Ammon's horn (tissue), 1 donor: Measurements from ENCODE around the gene DLGAP4.

Source experiments
- DNase-seq: peaks from one replicate; pipeline ENCODE4 v3.0.0-alpha.2; 2016; ENCODE audit warnings: low spot score

DLGAP4 gene

GRCh38 chr20:36333841-36334240 lies 27.7 kb downstream of the DLGAP4 start:
- DNase-seq: no peak

DNA sequence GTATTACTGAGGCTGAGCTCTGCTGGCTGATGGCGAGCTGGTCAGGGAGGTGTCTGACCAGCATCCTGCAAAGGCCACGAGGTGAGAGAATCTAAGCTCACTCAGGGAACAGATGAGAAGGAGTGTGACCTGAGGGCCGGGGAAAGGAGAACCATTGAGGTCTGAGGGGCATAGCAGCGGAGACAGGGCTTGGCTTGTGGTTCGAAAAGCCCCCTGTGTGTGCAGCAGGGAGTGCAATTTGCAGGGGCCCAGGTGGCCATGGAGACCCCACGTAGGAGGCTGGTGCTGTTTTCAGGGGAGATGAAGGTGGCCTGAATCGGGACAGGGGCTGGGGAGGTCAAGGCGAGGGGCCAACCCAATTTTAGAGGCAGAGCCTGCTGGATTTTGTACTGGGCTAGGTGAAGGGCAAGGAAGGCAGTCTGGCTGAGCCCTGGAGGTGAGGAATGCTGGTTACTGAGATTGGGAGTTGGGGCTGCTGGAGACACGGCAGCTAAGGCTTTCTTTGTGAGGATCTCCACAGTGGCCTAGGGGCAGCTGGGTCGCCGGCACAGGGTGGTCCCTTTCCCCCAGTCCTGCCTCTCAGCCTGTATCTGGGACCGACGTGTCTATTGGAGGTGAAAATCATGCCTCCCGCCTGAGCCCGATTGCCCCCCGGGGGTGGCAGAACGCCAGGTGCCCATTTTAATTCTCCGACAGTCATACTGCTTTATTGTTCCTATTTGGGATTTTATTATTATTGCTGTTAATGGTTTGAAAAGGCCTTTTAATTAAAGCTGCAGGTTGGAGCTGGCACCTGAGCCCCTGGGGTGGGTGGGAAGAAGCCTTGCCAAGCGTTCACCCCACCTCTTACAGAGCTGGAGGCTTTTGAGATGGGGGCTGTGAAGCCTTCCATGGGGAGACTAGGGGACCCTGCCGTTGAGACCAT lies 28.4 kb downstream of the DLGAP4 start:
- no peak for DNase-seq

- no peak for DNase-seq
Measured at GRCh38 chr20:36335206-36335870, 29.2 kb downstream of the DLGAP4 start.

GRCh38 chr20:36336204-36336603 lies 30.1 kb downstream of the DLGAP4 start:
- no peak for DNase-seq

DNA sequence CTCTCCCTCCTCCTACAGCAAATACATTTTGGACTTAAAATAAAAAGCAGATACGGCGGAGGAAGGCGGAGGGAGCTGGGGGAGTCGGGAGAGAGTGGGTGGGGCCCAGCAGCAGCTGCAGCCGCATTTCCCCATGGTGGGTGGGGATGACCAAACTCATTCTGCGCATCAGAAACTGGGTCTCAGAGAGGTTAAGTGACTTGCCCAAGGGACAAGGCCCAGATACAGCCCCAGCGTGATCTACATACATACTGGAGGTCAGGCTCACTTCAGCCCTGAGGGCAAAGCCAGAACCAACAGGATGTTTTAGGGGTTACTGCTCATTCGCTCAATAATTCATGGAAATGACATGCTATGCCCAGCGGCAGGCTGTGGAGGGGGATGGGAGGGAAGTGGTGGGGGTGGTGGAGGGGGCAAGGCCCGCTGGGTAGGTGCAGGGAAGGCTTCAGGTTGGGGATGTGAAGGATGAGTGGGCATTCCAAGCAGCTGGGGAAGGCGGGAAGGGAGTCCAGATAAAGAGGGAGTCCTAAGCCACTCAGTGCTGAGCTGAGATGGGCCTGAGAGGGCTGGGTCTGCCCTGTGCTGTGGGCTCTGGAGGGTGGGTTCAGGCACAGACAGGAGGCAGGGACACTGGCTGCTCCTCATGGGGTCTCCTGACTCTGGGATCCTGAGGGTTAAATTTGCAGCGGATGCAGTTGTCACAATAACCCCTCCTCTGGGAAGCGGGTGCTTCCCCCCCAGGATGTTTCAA lies 31.0 kb downstream of the DLGAP4 start:
- no peak for DNase-seq

GRCh38 chr20:36337886-36338285 lies 31.7 kb downstream of the DLGAP4 start:
- no peak for DNase-seq

DNA sequence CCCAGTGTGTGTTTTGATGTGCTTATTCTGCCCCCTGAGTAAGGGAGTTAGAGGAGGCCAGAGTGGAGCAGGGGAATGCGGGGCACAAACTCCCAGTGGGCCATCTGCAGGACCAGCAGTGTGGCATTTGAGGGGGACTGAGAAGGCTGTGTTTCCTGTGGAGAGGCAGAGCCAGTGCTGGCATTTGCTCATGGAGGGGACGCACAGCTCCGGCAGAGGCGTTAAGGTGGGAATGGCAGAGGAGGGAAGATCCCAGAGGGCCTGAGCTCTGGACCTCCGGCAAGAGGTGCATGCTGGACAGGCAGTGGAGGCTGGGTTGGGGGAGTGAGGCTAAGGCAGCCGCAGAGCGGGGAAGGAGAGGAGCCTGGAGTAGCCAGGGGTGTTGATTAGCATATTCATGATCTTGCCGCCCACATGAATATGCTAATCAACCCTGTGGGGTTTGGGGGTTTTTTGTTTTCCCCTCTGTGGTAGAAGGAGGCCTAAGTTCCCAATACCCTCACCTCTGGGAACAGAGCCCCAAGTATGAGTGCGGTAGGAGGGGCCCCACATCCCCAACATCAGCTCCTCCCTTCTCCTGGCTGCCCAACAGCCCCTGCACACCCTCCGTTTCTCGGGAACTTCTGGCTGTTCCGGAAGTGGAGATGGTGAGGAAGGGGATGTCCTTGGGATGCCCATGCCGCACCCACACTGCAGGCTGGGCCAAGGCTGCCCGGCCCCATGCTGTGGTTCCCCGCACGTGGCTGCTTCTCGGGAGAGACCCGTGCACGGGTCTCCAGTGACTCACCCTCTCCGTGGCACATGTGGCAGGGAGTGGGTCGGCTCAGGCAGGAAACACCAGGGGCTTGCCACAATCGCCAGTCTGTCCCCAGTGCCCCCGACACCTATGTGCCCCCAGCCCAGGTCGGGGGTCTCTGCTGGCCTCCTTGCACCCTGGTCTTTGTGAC lies 33.8 kb downstream of the DLGAP4 start:
- no peak for DNase-seq

GRCh38 chr20:36340593-36340990 lies 34.5 kb downstream of the DLGAP4 start:
- DNase-seq: no peak

DNA sequence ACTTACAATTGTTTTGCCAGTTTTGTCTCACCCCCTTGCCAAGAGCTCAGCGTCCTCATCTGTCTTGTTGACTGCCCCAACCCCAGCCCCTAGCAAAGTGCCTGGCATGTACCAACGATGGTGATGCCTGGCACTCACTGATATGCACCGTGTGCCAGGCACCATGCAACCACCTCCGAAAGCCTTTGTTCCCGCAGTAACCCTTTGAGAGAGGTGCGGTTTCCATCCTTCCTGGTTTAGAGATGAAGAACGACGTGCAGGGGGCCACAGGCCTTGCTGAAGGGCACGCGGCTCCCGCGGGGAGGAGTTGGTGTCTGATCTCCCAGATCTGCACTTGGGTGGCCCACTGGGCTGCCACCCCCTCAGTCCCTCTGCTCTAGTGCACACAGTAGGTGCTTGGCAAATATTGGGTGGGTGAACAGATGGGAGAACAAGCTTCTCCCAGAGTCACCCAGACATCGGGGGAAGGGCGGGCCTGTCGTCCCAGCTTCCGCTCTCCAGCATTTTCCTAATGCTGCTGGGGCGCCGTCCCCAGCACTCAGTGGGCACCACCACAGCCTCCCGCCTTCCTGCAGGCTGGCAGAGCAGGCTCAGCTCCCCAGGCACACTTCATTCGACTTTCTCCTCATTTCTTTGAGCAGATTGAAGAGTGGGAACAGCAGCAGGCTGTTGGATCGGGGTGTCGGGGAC lies 35.3 kb downstream of the DLGAP4 start:
- DNase-seq: no peak

DNA sequence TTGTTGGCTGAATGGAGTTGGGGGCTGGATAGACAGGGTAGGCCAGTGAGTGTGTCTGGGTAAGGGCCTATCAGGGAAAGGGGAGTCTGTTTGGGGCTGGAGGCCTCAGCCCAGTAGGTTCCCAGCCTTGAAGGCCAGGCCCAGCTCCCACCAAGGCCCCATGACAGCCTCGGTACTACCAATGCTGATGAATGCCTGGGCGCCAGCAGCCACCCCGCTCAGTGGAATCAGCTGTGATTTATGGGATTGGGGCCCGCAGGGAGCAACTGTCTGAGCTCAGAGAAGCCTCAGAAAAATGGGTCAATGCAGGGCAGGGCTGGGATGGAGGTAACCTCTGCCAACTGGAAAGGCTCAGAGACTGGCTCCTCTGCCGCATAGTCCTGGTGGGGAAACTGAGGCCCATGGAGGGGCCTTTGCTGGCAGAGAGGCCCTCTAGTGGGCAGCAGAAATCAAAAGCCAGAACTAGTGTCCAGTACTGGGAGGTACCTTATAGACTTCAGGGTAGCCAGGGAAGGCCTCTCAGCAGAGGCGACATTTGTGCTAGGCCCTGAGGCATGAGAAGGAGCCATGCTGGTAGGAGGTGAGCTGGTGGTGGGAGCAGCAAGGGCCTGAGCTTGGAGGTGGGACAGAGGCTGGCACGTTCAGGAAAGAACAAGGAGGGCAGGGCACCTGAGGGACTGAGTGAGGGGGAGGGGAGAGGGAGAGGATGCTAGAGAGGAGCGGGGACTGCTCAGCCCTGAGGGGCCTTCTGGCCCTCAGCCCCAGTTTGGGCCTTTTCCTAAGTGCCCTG lies 36.4 kb downstream of the DLGAP4 start:
- no peak for DNase-seq

- no peak for DNase-seq
Measured at GRCh38 chr20:36343641-36344040, 37.5 kb downstream of the DLGAP4 start.

DNA sequence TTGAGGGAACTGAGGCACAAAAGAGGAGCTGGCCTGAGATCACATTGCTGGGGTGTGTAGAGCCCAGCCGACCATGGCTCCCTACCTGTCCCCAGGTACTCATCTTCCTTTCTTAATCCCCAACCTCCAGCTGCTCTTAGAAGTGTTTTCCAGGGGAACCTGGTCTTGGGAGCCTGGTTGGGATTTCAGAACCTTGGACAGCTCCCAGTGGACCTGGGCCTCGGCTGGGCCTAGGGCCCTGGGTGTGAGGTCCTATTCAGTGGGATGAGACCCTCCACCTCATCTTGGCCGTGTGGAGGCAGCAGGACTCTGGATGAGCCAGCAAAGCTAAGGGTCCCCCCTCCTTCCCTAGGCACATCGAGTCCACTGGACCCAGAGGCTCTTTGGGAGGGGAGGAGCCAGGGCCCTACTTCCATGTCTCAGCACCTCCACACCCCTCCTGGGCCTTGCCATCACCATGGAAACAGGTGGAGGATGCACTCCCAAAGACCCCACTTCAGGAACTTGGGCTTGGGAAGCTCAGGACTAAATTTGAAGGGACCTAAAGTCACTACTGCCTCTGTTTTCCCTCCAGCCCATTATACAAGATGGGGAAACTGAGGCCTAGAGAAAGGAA lies 38.5 kb downstream of the DLGAP4 start:
- DNase-seq: no peak

- DNase-seq: peak; percentile 47
Measured at GRCh38 chr20:36346256-36346655, 40.1 kb downstream of the DLGAP4 start.

DNA sequence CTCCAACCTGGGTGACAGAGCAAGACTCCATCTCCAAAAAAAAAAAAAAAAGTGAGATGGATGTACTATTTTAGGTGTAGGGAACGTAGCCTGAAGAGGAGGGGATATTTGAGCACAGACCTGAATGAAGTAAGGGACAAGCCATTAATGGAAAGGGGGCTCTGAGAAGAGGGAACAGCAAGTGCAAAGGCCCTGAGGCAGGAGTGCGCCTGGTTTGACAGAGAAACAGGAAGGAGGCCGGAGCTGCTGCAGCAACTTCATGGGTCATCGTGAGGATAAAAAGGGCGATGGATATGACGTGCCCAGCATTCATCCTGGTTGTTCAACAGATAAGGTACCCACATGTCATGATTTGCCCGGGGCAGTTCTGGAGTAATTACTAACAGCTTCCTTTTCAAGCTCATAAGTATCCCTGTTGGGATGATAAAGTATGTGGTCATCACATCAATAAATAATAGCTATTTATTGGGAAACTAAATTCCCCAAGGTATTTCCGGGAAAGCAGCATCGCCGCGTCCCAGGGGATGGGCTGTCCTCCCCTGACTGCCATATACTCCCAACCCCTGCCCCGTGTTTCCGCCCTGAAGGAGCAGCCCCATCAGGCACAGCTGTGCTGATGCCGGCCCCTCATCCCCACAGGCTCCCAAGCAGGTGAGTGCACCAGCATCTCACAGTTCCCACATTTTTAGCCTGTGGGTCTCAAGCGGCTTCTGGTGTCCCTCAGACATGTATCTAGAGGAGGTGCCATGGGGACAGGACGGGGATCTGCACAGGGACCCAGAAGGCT lies 43.4 kb downstream of the DLGAP4 start:
- DNase-seq: no peak

GRCh38 chr20:36350439-36350838 lies 44.3 kb downstream of the DLGAP4 start:
- DNase-seq: no peak

- DNase-seq: no peak
Measured at GRCh38 chr20:36351937-36352336, 45.8 kb downstream of the DLGAP4 start.

GRCh38 chr20:36352843-36353553 lies 46.9 kb downstream of the DLGAP4 start:
- DNase-seq: no peak

GRCh38 chr20:36353740-36354139 lies 47.6 kb downstream of the DLGAP4 start:
- no peak for DNase-seq
